MG63 (cell line): ENCODE measurements around the gene ST3GAL3. TPM values are rescaled to one million over a fixed set of nuclear protein-coding genes. Genes with fewer than 3 reads are reported as not detected.

Source experiments
- DNase-seq: peaks from one replicate; pipeline ENCODE4 v3.0.0-alpha.2; 2020
- H3K27me3 ChIP-seq: fragments of 250-450 bp; sonication (Bioruptor Pico); 2 replicates; pipeline ENCODE4 v1.5.1; 2020; ENCODE audit warnings: mild to moderate bottlenecking, moderate library complexity
- H3K36me3 ChIP-seq: fragments of 250-450 bp; sonication (Bioruptor Pico); 2 replicates; pipeline ENCODE4 v1.5.1; 2020; ENCODE audit warnings: mild to moderate bottlenecking, moderate library complexity
- H3K4me3 ChIP-seq: fragments of 250-450 bp; sonication (Bioruptor Pico); 2 replicates; pipeline ENCODE4 v1.5.1; 2020; ENCODE audit warnings: mild to moderate bottlenecking, moderate library complexity
- H3K9me3 ChIP-seq: fragments of 250-450 bp; sonication (Bioruptor Pico); 2 replicates; pipeline ENCODE4 v1.5.1; 2020; ENCODE audit warnings: mild to moderate bottlenecking, moderate library complexity
- total RNA-seq: library from RNA; depleted of rRNA; stranded (reverse); fragments of >200 nt; shearing (Covaris generic); gene quantifications from 2 replicates; pipeline ENCODE4 v1.2.3, GENCODE V29; 2014; ENCODE audit warnings: low replicate concordance

The ST3GAL3 gene
- total RNA-seq, 1 experiment from 2014 or later, result 9.2 TPM

- DNase-seq, result peak; percentile 86
- H3K27me3 ChIP-seq, result no peaks in the 10 kb centered on the region
- peaks cover 84% of the 10 kb centered on the region for H3K36me3 ChIP-seq
- H3K4me3 ChIP-seq, result no peak overlapping the region
- H3K9me3 ChIP-seq, result no peaks in the 10 kb centered on the region
These were observed 18.7 kb upstream of the ST3GAL3 start for GRCh38 chr1:43688594-43689000.

- Histone ChIP-seq H3K27me3 (no peaks in the 10 kb centered on the region), H3K36me3 (peaks cover 82% of the 10 kb centered on the region), H3K4me3 (no peak overlapping the region), H3K9me3 (no peaks in the 10 kb centered on the region)
- no peak for DNase-seq
These were observed 18.0 kb upstream of the ST3GAL3 start for GRCh38 chr1:43689289-43689688.

- H3K9me3 ChIP-seq, result no peaks in the 10 kb centered on the region
- peaks cover 89% of the 10 kb centered on the region for H3K36me3 ChIP-seq
- no peak for DNase-seq
- no peak overlapping the region for H3K4me3 ChIP-seq
- H3K27me3 ChIP-seq, result no peaks in the 10 kb centered on the region
These were observed 15.2 kb upstream of the ST3GAL3 start for GRCh38 chr1:43691871-43692815.

GRCh38 chr1:43693371-43693770, 14.0 kb upstream of the ST3GAL3 start:
- H3K27me3 ChIP-seq, result no peaks in the 10 kb centered on the region
- no peaks in the 10 kb centered on the region for H3K9me3 ChIP-seq
- H3K4me3 ChIP-seq, result no peak overlapping the region
- no peak for DNase-seq
- H3K36me3 ChIP-seq, result peaks cover 89% of the 10 kb centered on the region

- Histone ChIP-seq H3K4me3 (no peak overlapping the region), H3K27me3 (no peaks in the 10 kb centered on the region), H3K36me3 (peaks cover 87% of the 10 kb centered on the region), H3K9me3 (no peaks in the 10 kb centered on the region)
- no peak for DNase-seq
These were observed 8.1 kb upstream of the ST3GAL3 start for GRCh38 chr1:43699281-43699680.

GRCh38 chr1:43703836-43704235, 3.5 kb upstream of the ST3GAL3 start:
- H3K9me3 ChIP-seq, result no peaks in the 10 kb centered on the region
- no peak for DNase-seq
- H3K27me3 ChIP-seq, result no peaks in the 10 kb centered on the region
- H3K4me3 ChIP-seq, result no peak overlapping the region
- H3K36me3 ChIP-seq, result peaks cover 67% of the 10 kb centered on the region

GRCh38 chr1:43704838-43705237, 2.5 kb upstream of the ST3GAL3 start:
- Histone ChIP-seq H3K36me3 (peaks cover 65% of the 10 kb centered on the region), H3K4me3 (no peak overlapping the region), H3K27me3 (no peaks in the 10 kb centered on the region), H3K9me3 (no peaks in the 10 kb centered on the region)
- DNase-seq, result peak; percentile 80

- peaks cover 65% of the 10 kb centered on the region for H3K36me3 ChIP-seq
- no peaks in the 10 kb centered on the region for H3K9me3 ChIP-seq
- no peak for DNase-seq
- no peak overlapping the region for H3K4me3 ChIP-seq
- no peaks in the 10 kb centered on the region for H3K27me3 ChIP-seq
These were observed 2.0 kb upstream of the ST3GAL3 start for GRCh38 chr1:43705334-43705733.

- Histone ChIP-seq H3K4me3 (peak overlapping the region; percentile 85), H3K36me3 (peaks cover 64% of the 10 kb centered on the region), H3K9me3 (no peaks in the 10 kb centered on the region), H3K27me3 (no peaks in the 10 kb centered on the region)
- no peak for DNase-seq
These were observed 1.2 kb upstream of the ST3GAL3 start for GRCh38 chr1:43705982-43706597.

- no peaks in the 10 kb centered on the region for H3K27me3 ChIP-seq
- peak; percentile 44 for DNase-seq
- H3K36me3 ChIP-seq, result peaks cover 59% of the 10 kb centered on the region
- no peaks in the 10 kb centered on the region for H3K9me3 ChIP-seq
- H3K4me3 ChIP-seq, result peak overlapping the region; percentile 85
These were observed 642 bp upstream of the ST3GAL3 start for GRCh38 chr1:43706598-43707189.

- H3K9me3 ChIP-seq, result no peaks in the 10 kb centered on the region
- peak overlapping the region; percentile 85 for H3K4me3 ChIP-seq
- peaks cover 51% of the 10 kb centered on the region for H3K36me3 ChIP-seq
- no peak for DNase-seq
- H3K27me3 ChIP-seq, result no peaks in the 10 kb centered on the region
These were observed 670 bp downstream of the ST3GAL3 start for GRCh38 chr1:43708002-43708410.

GRCh38 chr1:43711049-43711448, 3.7 kb downstream of the ST3GAL3 start:
- no peak overlapping the region for H3K4me3 ChIP-seq
- no peaks in the 10 kb centered on the region for H3K9me3 ChIP-seq
- peaks cover 30% of the 10 kb centered on the region for H3K36me3 ChIP-seq
- H3K27me3 ChIP-seq, result no peaks in the 10 kb centered on the region
- DNase-seq, result peak; percentile 12

GRCh38 chr1:43711524-43712386, 4.4 kb downstream of the ST3GAL3 start:
- no peaks in the 10 kb centered on the region for H3K9me3 ChIP-seq
- no peaks in the 10 kb centered on the region for H3K27me3 ChIP-seq
- peak; percentile 29 for DNase-seq
- peaks cover 28% of the 10 kb centered on the region for H3K36me3 ChIP-seq
- H3K4me3 ChIP-seq, result no peak overlapping the region

GRCh38 chr1:43716559-43717281, 9.4 kb downstream of the ST3GAL3 start:
- Histone ChIP-seq H3K9me3 (no peaks in the 10 kb centered on the region), H3K27me3 (no peaks in the 10 kb centered on the region), H3K4me3 (no peak overlapping the region), H3K36me3 (peaks cover 4% of the 10 kb centered on the region)
- DNase-seq, result no peak

- no peak for DNase-seq
- Histone ChIP-seq H3K9me3 (no peaks in the 10 kb centered on the region), H3K36me3 (no peaks in the 10 kb centered on the region), H3K27me3 (no peaks in the 10 kb centered on the region), H3K4me3 (no peak overlapping the region)
These were observed 11.7 kb downstream of the ST3GAL3 start for GRCh38 chr1:43719063-43719462.
